Kidney epithelial cell (primary cell): ENCODE results near the gene PRKAR1B. TPM values are rescaled to one million over a fixed set of nuclear protein-coding genes. Genes with fewer than 3 reads are reported as not detected.

Experiments
- DNase-seq: peaks from one replicate; pipeline ENCODE4 v3.0.0-alpha.2; 2010; ENCODE audit warnings: low read depth
- H3K27me3 ChIP-seq: 2 replicates; pipeline ENCODE4 v1.6.0; 2011; ENCODE audit warnings: low read length; ENCODE audit not compliant: control insufficient read depth, insufficient read depth
- H3K36me3 ChIP-seq: 2 replicates; pipeline ENCODE4 v1.5.1; 2011; ENCODE audit warnings: low read length; ENCODE audit not compliant: control insufficient read depth, insufficient read depth
- H3K4me3 ChIP-seq: 2 replicates; pipeline ENCODE4 v1.5.1; 2011; ENCODE audit warnings: low read depth, mild to moderate bottlenecking, control low read depth, low read length
- total RNA-seq: library from RNA; depleted of rRNA; stranded (reverse); fragments of >200 nt; gene quantifications from 2 replicates; pipeline ENCODE4 v1.2.3, GENCODE V29; 2015
- TF ChIP-seq, protein P1 (sequence below): IDR thresholded peaks from 2 replicates; pipeline ENCODE4 v1.5.1; 2011; ENCODE audit warnings: mild to moderate bottlenecking, moderate library complexity, low read length, control low read depth, inconsistent platforms; ENCODE audit not compliant: insufficient read depth, poor library complexity, severe bottlenecking

PRKAR1B gene
- total RNA-seq, 1 donor from 2014 or later = 23.8 TPM

DNA sequence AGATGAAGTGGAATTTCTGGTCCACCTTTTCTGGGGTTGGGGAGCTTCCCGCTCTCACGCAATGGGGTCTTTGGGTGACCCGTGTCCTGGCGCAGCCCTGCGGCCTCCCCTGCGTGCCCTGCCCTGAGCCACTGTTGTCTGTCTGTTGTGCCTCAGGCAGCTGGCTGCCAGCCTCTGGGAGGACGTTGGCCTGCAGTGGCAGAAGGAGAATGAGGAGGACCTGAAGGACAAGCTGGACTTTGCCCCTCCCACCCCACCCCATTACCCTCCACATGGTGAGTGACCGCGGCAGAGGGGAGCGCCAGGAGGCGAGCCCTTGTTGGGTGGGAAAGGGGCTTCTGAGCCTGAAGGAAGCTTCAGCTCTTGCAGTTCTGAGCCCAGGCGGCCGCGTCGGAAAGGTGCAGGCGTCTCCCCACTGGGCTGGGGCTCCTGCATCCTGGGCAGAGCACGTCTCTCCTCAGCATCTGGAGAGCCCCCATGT, 14.2 kb upstream of the PRKAR1B start:
- DNase-seq = no peak
- TF ChIP-seq, protein P1, sequence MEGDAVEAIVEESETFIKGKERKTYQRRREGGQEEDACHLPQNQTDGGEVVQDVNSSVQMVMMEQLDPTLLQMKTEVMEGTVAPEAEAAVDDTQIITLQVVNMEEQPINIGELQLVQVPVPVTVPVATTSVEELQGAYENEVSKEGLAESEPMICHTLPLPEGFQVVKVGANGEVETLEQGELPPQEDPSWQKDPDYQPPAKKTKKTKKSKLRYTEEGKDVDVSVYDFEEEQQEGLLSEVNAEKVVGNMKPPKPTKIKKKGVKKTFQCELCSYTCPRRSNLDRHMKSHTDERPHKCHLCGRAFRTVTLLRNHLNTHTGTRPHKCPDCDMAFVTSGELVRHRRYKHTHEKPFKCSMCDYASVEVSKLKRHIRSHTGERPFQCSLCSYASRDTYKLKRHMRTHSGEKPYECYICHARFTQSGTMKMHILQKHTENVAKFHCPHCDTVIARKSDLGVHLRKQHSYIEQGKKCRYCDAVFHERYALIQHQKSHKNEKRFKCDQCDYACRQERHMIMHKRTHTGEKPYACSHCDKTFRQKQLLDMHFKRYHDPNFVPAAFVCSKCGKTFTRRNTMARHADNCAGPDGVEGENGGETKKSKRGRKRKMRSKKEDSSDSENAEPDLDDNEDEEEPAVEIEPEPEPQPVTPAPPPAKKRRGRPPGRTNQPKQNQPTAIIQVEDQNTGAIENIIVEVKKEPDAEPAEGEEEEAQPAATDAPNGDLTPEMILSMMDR = no peak
- Histone ChIP-seq H3K36me3 (peaks cover 3% of the 10 kb centered on the region), H3K27me3 (no peaks in the 10 kb centered on the region), H3K4me3 (no peak overlapping the region)

GRCh38 chr7:739983-740942, 13.2 kb upstream of the PRKAR1B start:
- DNase-seq = no peak
- no peaks in the 10 kb centered on the region for H3K27me3 ChIP-seq
- H3K36me3 ChIP-seq = peaks cover 3% of the 10 kb centered on the region
- TF ChIP-seq, protein P1 = no peak
- H3K4me3 ChIP-seq = no peak overlapping the region

DNA sequence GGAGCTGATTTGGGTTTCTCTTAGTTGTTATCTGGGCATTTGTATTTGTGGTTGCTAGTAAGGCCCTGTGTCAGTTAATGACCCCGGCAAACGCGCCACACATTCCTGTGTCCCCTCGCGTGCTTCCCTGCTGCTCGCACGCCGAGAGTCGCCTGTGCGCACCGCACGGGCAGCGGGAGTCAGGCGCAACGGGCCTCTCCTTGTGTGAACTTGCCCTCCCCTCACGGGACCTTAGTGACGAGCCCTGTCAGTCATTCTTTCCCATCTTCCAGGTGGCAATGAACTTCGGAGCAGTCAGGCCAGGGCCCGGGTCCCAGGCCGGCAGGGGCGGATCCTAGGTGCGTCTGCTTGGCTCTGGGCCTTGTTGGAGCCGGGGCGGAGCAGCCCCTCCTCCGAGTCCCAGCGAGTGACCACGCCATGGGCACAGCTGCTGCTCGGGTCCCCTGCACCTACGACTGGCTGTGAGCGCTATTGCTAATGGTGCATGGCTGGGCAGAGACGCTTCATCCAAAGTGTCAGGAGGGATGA, 12.4 kb upstream of the PRKAR1B start:
- Histone ChIP-seq H3K27me3 (no peaks in the 10 kb centered on the region), H3K36me3 (peaks cover 5% of the 10 kb centered on the region), H3K4me3 (no peak overlapping the region)
- no peak for DNase-seq
- TF ChIP-seq, protein P1 = no peak

- no peak overlapping the region for H3K4me3 ChIP-seq
- H3K27me3 ChIP-seq = no peaks in the 10 kb centered on the region
- no peak for DNase-seq
- peaks cover 5% of the 10 kb centered on the region for H3K36me3 ChIP-seq
- TF ChIP-seq, protein P1 = no peak
Measured at GRCh38 chr7:738723-739454, 11.8 kb upstream of the PRKAR1B start.

- no peak overlapping the region for H3K4me3 ChIP-seq
- DNase-seq = no peak
- peaks cover 5% of the 10 kb centered on the region for H3K36me3 ChIP-seq
- no peaks in the 10 kb centered on the region for H3K27me3 ChIP-seq
- TF ChIP-seq, protein P1 = no peak
Measured at GRCh38 chr7:738241-738640, 11.2 kb upstream of the PRKAR1B start.
